ENCODE results near the gene UNC45A.

DNA sequence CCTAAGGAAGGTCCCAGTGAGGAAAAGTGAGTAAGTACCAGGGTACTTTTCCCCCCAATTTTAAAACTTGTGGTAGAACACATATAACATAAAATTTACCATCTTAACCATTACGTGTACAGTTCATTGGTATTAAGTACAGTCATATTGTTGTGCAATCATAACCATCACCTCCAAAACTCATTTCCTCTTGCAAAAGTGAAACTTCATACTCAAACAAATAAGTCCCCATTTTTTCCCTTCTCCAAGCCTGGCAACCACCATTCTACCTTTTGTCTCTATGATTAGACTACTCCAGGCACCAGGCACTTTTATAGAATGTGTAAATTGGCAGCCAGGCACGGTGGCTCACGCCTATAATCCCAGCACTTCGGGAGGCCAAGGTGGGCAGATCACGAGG lies 47.0 kb downstream of the UNC45A start:
- TF ChIP-seq RAD21 (IDR thresholded peaks at IDR 0.05; ENCODE audit: low read length) (no peak), POLR2A (IDR thresholded peaks at IDR 0.05; ENCODE audit: low read depth, low read length) (no peak), RFX5 (IDR thresholded peaks at IDR 0.05; ENCODE audit: low read depth, low read length) (no peak), MXI1 (IDR thresholded peaks at IDR 0.05; ENCODE audit: borderline replicate concordance, low read depth, low read length) (no peak), MAZ (IDR thresholded peaks at IDR 0.05; ENCODE audit: borderline replicate concordance, low read depth, low read length) (no peak), RCOR1 (IDR thresholded peaks at IDR 0.05; ENCODE audit: insufficient replicate concordance, low read length) (no peak), CHD1 (IDR thresholded peaks at IDR 0.05; ENCODE audit: low read depth, low read length) (no peak)
- TF ChIP-seq, protein P1, sequence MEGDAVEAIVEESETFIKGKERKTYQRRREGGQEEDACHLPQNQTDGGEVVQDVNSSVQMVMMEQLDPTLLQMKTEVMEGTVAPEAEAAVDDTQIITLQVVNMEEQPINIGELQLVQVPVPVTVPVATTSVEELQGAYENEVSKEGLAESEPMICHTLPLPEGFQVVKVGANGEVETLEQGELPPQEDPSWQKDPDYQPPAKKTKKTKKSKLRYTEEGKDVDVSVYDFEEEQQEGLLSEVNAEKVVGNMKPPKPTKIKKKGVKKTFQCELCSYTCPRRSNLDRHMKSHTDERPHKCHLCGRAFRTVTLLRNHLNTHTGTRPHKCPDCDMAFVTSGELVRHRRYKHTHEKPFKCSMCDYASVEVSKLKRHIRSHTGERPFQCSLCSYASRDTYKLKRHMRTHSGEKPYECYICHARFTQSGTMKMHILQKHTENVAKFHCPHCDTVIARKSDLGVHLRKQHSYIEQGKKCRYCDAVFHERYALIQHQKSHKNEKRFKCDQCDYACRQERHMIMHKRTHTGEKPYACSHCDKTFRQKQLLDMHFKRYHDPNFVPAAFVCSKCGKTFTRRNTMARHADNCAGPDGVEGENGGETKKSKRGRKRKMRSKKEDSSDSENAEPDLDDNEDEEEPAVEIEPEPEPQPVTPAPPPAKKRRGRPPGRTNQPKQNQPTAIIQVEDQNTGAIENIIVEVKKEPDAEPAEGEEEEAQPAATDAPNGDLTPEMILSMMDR (conservative IDR thresholded peaks at IDR 0.05; ENCODE audit: low read depth, low read length): no peak
- TF ChIP-seq, protein P2, sequence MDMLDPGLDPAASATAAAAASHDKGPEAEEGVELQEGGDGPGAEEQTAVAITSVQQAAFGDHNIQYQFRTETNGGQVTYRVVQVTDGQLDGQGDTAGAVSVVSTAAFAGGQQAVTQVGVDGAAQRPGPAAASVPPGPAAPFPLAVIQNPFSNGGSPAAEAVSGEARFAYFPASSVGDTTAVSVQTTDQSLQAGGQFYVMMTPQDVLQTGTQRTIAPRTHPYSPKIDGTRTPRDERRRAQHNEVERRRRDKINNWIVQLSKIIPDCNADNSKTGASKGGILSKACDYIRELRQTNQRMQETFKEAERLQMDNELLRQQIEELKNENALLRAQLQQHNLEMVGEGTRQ (IDR thresholded peaks at IDR 0.05; ENCODE audit: low read depth, low read length): no peak

All from IMR-90 (cell line).